CD4-positive, alpha-beta T cell (primary cell): ENCODE results near the gene ADAT3. TPM values are rescaled to one million over a fixed set of nuclear protein-coding genes. Genes with fewer than 3 reads are reported as not detected.

ENCODE experiments used
- ATAC-seq: fragments of 200-7000 bp; cut with Tn5 transposase; one replicate; pipeline ENCODE4 v1.10.0; 2022; ENCODE audit warnings: mild to moderate bottlenecking; ENCODE audit not compliant: poor library complexity
- CTCF ChIA-PET: fragments of 350-600 bp; sonication (Branson Sonifier 250); formaldehyde crosslinking; loops from one replicate; lab custom pipeline; 2021; ENCODE audit warnings: antibody characterized with exemption, inconsistent platforms; lab: Charles Lee
- POLR2A ChIA-PET: fragments of 350-600 bp; sonication (Branson Sonifier 250); formaldehyde crosslinking; loops from one replicate; lab custom pipeline; 2021; ENCODE audit warnings: antibody characterized with exemption, inconsistent platforms; lab: Charles Lee
- DNase-seq, 14 experiments: peaks; one replicate each; pipeline ENCODE4 v3.0.0-alpha.2; 2013 to 2020; ENCODE audit warnings: mixed read lengths in 2 of 14
- H3K27ac ChIP-seq, 2 donors: one replicate each; pipeline versions ENCODE4 v1.5.1 to v1.7.0; 2013; ENCODE audit warnings: low read length in 2 of 2, low read depth in 1 of 2, mild to moderate bottlenecking in 1 of 2
- H3K27me3 ChIP-seq, 2 experiments: 1 replicate in 1 of 2; 2 replicates in 1 of 2; pipeline versions ENCODE4 v1.6.1 to v1.7.0; 2013; ENCODE audit warnings: low read length in 2 of 2, control low read depth in 1 of 2, mild to moderate bottlenecking in 1 of 2, moderate library complexity in 1 of 2; ENCODE audit not compliant: insufficient read depth in 2 of 2, control insufficient read depth in 1 of 2
- H3K36me3 ChIP-seq: one replicate; pipeline ENCODE4 v1.6.1; 2013; ENCODE audit warnings: low read length, control low read depth; ENCODE audit not compliant: insufficient read depth
- H3K4me1 ChIP-seq: one replicate; pipeline ENCODE4 v1.6.1; 2013; ENCODE audit warnings: low read length, control low read depth; ENCODE audit not compliant: insufficient read depth
- H3K4me3 ChIP-seq: one replicate; pipeline ENCODE4 v1.5.1; 2013; ENCODE audit warnings: mild to moderate bottlenecking, low read length, moderate library complexity
- H3K9me3 ChIP-seq, 2 experiments: 1 replicate in 1 of 2; 2 replicates in 1 of 2; pipeline versions ENCODE4 v1.6.1 to v1.7.0; 2013; ENCODE audit warnings: low read length in 2 of 2, mild to moderate bottlenecking in 2 of 2, control low read depth in 1 of 2, moderate library complexity in 1 of 2; ENCODE audit not compliant: control insufficient read depth in 1 of 2, insufficient read depth in 1 of 2
- H3K27ac Mint-ChIP-seq: one replicate; pipeline ENCODE4 v1.8.0; 2020; ENCODE audit warnings: mixed read lengths
- H3K27me3 Mint-ChIP-seq: one replicate; pipeline ENCODE4 v1.8.0; 2021; ENCODE audit warnings: mixed read lengths
- H3K36me3 Mint-ChIP-seq: one replicate; pipeline ENCODE4 v1.8.0; 2021; ENCODE audit warnings: low read depth, mixed read lengths
- H3K4me1 Mint-ChIP-seq: one replicate; pipeline ENCODE4 v1.8.0; 2021; ENCODE audit warnings: low read depth, mixed read lengths
- H3K4me3 Mint-ChIP-seq: one replicate; pipeline ENCODE4 v1.8.0; 2020; ENCODE audit warnings: mild to moderate bottlenecking, mixed read lengths
- H3K9me3 Mint-ChIP-seq: one replicate; pipeline ENCODE4 v1.8.0; 2020; ENCODE audit warnings: mixed read lengths
- intact Hi-C, 2 experiments: fragments of 100-400 bp; cut with DNase I in 1 of 2; cut with micrococcal nuclease in 1 of 2; formaldehyde crosslinking; loops; one replicate each; pipeline versions ENCODE4 v1.15.1 to v1.9.0; 2023 to 2025; cut with DNase I, micrococcal nuclease
- total RNA-seq, 174 experiments: library from RNA in 2 of 174; stranded (reverse) in 2 of 174; gene quantifications; one replicate each; pipeline ENCODE4 v1.2.3 and lab custom pipeline; 2021 to 2026
- TF ChIP-seq, protein P1 (sequence below): fragments of 200-600 bp; IDR thresholded peaks from one replicate; pipeline ENCODE4 v1.8.0; 2022; ENCODE audit warnings: antibody characterized with exemption, mild to moderate bottlenecking

Gene ADAT3
- total RNA-seq, 2 experiments from 2014 or later = 7.9 to 8.2 TPM

DNA sequence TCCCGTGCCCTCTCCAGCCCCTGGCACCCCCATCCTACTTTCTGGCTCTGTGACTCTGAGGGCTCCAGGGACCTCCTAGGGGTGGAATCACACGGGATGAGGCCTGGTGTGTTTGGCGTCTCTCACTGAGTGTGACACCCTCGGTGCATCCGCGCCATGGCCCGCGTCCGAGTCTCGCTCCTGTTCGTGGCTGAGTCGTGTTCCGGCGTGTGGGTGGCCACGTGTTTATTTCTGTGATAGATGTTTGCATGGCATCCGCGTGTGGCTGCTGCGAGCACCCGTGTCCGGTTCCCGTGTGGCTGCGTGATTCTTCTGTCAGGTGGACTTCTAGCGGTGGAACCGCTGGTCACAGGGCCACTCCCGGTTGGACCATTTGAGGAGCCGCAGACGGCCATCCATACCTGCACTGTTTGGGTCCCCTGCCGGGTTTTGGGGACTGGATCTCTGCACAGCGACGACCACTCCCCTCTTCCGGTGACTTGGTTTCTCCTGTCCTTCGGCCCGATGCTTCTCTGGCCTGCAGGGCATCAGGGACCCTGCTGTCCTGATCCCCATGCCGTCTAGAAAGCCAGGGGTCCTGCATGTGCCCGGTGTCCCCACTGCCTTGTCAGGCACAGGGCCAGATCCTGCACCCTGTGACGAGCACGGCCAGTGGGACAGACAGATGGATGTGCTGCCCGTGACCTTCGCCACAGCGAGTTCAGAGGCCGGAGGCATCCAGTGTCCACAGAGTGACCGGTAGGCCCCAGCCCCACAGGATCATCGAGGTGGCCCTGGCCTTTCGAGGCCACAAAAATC lies 44.3 kb downstream of the ADAT3 start:
- Mint-ChIP-seq H3K27ac (peak overlapping the region; percentile 20), H3K9me3 (no peaks in the 10 kb centered on the region), H3K4me3 (peak overlapping the region; percentile 11), H3K4me1 (peaks cover 15% of the 10 kb centered on the region), H3K27me3 (no peaks in the 10 kb centered on the region), H3K36me3 (peaks cover 33% of the 10 kb centered on the region)
- TF ChIP-seq, protein P1, sequence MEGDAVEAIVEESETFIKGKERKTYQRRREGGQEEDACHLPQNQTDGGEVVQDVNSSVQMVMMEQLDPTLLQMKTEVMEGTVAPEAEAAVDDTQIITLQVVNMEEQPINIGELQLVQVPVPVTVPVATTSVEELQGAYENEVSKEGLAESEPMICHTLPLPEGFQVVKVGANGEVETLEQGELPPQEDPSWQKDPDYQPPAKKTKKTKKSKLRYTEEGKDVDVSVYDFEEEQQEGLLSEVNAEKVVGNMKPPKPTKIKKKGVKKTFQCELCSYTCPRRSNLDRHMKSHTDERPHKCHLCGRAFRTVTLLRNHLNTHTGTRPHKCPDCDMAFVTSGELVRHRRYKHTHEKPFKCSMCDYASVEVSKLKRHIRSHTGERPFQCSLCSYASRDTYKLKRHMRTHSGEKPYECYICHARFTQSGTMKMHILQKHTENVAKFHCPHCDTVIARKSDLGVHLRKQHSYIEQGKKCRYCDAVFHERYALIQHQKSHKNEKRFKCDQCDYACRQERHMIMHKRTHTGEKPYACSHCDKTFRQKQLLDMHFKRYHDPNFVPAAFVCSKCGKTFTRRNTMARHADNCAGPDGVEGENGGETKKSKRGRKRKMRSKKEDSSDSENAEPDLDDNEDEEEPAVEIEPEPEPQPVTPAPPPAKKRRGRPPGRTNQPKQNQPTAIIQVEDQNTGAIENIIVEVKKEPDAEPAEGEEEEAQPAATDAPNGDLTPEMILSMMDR = no peak
- CTCF ChIA-PET = no interaction called here
- H3K4me3 ChIP-seq = no peak overlapping the region
- no peaks in the 10 kb centered on the region for H3K27me3 ChIP-seq
- H3K9me3 ChIP-seq = no peaks in the 10 kb centered on the region
- no peak overlapping the region for H3K27ac ChIP-seq
- intact Hi-C loops = loop anchor here in 1 of 2 experiments (5.0 kb wide), 1 partner anchor 38 kb away; no protein-coding TSS in a partner anchor
- H3K36me3 ChIP-seq = peaks cover 43% of the 10 kb centered on the region
- peaks cover 57% of the 10 kb centered on the region for H3K4me1 ChIP-seq
- POLR2A ChIA-PET = no interaction called here
- ATAC-seq = no peak
- DNase-seq = no peak

DNA sequence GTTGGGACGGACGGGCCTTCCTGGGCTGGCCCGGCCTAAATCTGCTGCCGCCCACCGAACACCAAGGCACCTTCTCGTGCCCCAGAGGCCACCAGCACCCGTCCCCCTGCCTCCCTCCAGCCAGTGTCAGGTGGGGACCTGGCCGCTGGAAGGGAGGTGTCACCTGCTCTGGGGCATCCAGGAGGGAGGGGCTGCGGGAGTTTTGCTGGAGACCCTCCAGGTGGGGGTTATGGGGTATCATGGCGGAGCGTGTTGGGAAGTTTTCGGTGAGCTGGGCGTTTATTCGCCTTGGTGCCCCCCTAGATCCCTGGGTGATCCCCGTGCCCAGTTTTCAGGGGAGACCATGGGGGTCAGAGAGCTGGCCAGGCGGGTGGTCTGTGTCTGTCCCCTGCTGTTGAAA lies 45.4 kb downstream of the ADAT3 start:
- no peak for ATAC-seq
- Mint-ChIP-seq H3K4me1 (peaks cover 15% of the 10 kb centered on the region), H3K27me3 (no peaks in the 10 kb centered on the region), H3K36me3 (peaks cover 33% of the 10 kb centered on the region), H3K4me3 (no peak overlapping the region), H3K9me3 (no peaks in the 10 kb centered on the region), H3K27ac (no peak overlapping the region)
- DNase-seq = no peak
- Histone ChIP-seq H3K36me3 (peaks cover 46% of the 10 kb centered on the region), H3K4me1 (peaks cover 55% of the 10 kb centered on the region), H3K4me3 (no peak overlapping the region), H3K9me3 (no peaks in the 10 kb centered on the region), H3K27me3 (no peaks in the 10 kb centered on the region), H3K27ac (no peak overlapping the region)
- CTCF ChIA-PET = no interaction called here
- TF ChIP-seq, protein P1 = no peak
- intact Hi-C loops = no loop called here
- POLR2A ChIA-PET = no interaction called here

DNA sequence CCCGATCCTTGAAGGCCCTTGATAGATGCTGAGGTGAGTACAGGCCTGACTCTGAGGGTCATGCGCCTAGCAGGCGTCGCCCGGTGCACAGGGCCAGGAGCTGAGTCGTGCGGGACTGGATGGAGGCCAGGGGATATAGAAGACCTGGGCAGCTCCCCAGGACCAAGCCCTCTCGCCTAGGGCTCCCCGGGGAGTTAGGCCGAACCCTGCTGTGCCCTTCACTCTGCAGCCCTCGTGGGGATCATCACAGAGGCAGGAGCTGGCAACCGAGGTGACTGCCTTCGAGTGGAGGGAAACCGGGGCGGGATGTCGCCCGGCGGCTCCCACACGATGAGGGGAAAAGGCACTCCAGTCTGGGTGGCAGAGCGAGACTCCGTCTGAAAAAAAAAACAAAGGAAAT lies 47.4 kb downstream of the ADAT3 start:
- intact Hi-C loops = no loop called here

More for the DNA sequence above, 47.4 kb downstream of the ADAT3 start:
- DNase-seq (no peak), ATAC-seq (no peak)
- H3K4me3 Mint-ChIP-seq = no peak overlapping the region
- Histone ChIP-seq H3K27me3 (no peaks in the 10 kb centered on the region), H3K36me3 (peaks cover 41% of the 10 kb centered on the region), H3K27ac (no peak overlapping the region), H3K4me1 (peaks cover 61% of the 10 kb centered on the region), H3K4me3 (no peak overlapping the region), H3K9me3 (no peaks in the 10 kb centered on the region)
- no peaks in the 10 kb centered on the region for H3K9me3 Mint-ChIP-seq
- TF ChIP-seq, protein P1 = no peak
- H3K27ac Mint-ChIP-seq = peak overlapping the region; percentile 44
- peaks cover 17% of the 10 kb centered on the region for H3K4me1 Mint-ChIP-seq
- ChIA-PET POLR2A (interaction anchor here (0.7 kb wide), 1 partner anchor 199 kb away, joined by 3 read pairs; no protein-coding TSS in a partner anchor), CTCF (no interaction called here)
- H3K36me3 Mint-ChIP-seq = peaks cover 36% of the 10 kb centered on the region
- no peaks in the 10 kb centered on the region for H3K27me3 Mint-ChIP-seq
